ENCODE data around the gene VWA5A.

VWA5A gene

GRCh38 chr11:124114942-124115781 lies at the start of gene VWA5A:
Gene VWA5A, plus strand, starts transcription at chr11:124115450. Its CDS starts 2,062 bp downstream, at chr11:124117512.
- peak; percentile 69 for DNase-seq (ENCODE audit: low read depth, low spot score)

GRCh38 chr11:124068601-124069110 lies 46.6 kb upstream of the VWA5A start:
- no peak for DNase-seq (ENCODE audit: low read depth, low spot score)

- no peak for DNase-seq (ENCODE audit: low read depth, low spot score)
These were observed 45.5 kb upstream of the VWA5A start for GRCh38 chr11:124069429-124070401.

GRCh38 chr11:124070915-124071622 lies 44.2 kb upstream of the VWA5A start:
- peak; percentile 66 for DNase-seq (ENCODE audit: low read depth, low spot score)

GRCh38 chr11:124071623-124071948 lies 43.7 kb upstream of the VWA5A start:
- DNase-seq (ENCODE audit: low read depth, low spot score): no peak

GRCh38 chr11:124072147-124072546 lies 43.1 kb upstream of the VWA5A start:
- DNase-seq (ENCODE audit: low read depth, low spot score): no peak

- no peak for DNase-seq (ENCODE audit: low read depth, low spot score)
These were observed 40.7 kb upstream of the VWA5A start for GRCh38 chr11:124074554-124074953.

- no peak for DNase-seq (ENCODE audit: low read depth, low spot score)
These were observed 39.8 kb upstream of the VWA5A start for GRCh38 chr11:124075492-124075840.

GRCh38 chr11:124075841-124076651 lies 39.2 kb upstream of the VWA5A start:
- no peak for DNase-seq (ENCODE audit: low read depth, low spot score)

GRCh38 chr11:124077266-124077665 lies 38.0 kb upstream of the VWA5A start:
- DNase-seq (ENCODE audit: low read depth, low spot score): no peak

- DNase-seq (ENCODE audit: low read depth, low spot score): no peak
These were observed 36.7 kb upstream of the VWA5A start for GRCh38 chr11:124078591-124078990.

- no peak for DNase-seq (ENCODE audit: low read depth, low spot score)
These were observed 35.5 kb upstream of the VWA5A start for GRCh38 chr11:124079631-124080326.

GRCh38 chr11:124080327-124081001 lies 34.8 kb upstream of the VWA5A start:
- DNase-seq (ENCODE audit: low read depth, low spot score): no peak

- DNase-seq (ENCODE audit: low read depth, low spot score): no peak
These were observed 33.8 kb upstream of the VWA5A start for GRCh38 chr11:124081483-124081882.

GRCh38 chr11:124082371-124082770 lies 32.9 kb upstream of the VWA5A start:
- no peak for DNase-seq (ENCODE audit: low read depth, low spot score)

- no peak for DNase-seq (ENCODE audit: low read depth, low spot score)
These were observed 29.7 kb upstream of the VWA5A start for GRCh38 chr11:124085583-124085982.

- DNase-seq (ENCODE audit: low read depth, low spot score): peak; percentile 41
These were observed 29.0 kb upstream of the VWA5A start for GRCh38 chr11:124085997-124086846.

- DNase-seq (ENCODE audit: low read depth, low spot score): no peak
These were observed 24.3 kb upstream of the VWA5A start for GRCh38 chr11:124090996-124091395.

- DNase-seq (ENCODE audit: low read depth, low spot score): no peak
These were observed 21.9 kb upstream of the VWA5A start for GRCh38 chr11:124093330-124093729.
